ENCODE results near the gene CDH20. TPM values are rescaled to one million over a fixed set of nuclear protein-coding genes. Genes with fewer than 3 reads are reported as not detected.

The CDH20 gene
- total RNA-seq, 1 donor, result not detected

DNA sequence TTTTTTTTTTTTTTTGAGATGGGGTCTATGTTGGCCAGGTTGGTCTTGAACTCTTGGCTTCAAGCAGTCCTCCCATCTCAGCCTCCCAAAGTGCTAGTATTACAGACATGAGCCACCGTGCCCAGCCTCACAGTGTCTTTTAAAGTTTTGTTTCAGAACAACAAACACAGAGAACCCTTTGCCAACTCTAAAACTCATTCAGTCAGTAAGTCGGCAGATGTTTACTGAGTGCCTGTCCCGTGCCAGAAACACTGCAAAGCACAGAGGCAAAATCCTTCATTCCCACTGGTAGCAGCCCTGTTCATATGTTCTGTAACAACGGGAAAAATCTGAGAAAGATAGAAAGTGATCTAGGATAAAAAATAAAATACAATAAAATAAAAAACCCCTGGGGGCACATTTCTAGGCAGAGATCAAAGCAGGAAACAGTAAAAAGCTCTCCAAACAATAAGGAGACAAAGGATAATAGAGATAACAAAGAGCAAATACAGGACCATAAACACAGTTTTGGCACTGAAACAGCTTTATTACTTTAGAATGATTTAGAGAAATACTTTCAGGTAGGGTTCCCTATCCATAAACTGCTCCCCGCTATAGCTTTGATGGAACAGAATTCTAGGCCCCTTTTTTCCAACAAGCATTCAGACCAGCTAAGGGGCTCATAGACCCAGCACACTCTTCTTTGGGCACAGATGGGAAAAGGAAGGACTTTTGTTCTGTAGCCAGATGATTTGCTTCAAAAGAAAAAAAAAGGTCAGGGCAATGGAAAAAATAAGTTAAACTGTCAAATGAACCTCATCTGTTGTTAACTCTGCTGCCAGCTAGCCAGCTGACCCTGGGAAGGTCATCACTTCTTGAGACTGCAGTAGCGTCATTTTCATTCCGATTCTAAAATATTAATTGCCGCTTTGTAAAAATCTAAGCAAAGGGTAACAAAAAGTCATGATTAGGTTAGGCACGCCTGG lies 212.3 kb downstream of the CDH20 start:
- Histone ChIP-seq H3K9me3 (ENCODE audit: low read depth, low read length) (no peaks in the 10 kb centered on the region), H3K36me3 (ENCODE audit: insufficient read depth, low read length) (no peaks in the 10 kb centered on the region), H2AFZ (ENCODE audit: low read length) (no peak overlapping the region), H3K27me3 (ENCODE audit: insufficient read depth, low read length) (peaks cover 3% of the 10 kb centered on the region), H3K79me2 (ENCODE audit: insufficient read depth, low read length) (no peaks in the 10 kb centered on the region), H3K4me3 (ENCODE audit: insufficient read depth, low read length) (no peak overlapping the region), H3K4me1 (ENCODE audit: insufficient read depth, low read length) (peaks cover 4% of the 10 kb centered on the region), H4K20me1 (ENCODE audit: insufficient read depth, low read length) (no peaks in the 10 kb centered on the region), H3K4me2 (ENCODE audit: insufficient read depth, low read length) (no peak overlapping the region), H3K27ac (ENCODE audit: low read depth, low read length) (no peak overlapping the region)
- no peak for DNase-seq (ENCODE audit: insufficient read length, low spot score, missing footprints)
- TF ChIP-seq, protein P1, sequence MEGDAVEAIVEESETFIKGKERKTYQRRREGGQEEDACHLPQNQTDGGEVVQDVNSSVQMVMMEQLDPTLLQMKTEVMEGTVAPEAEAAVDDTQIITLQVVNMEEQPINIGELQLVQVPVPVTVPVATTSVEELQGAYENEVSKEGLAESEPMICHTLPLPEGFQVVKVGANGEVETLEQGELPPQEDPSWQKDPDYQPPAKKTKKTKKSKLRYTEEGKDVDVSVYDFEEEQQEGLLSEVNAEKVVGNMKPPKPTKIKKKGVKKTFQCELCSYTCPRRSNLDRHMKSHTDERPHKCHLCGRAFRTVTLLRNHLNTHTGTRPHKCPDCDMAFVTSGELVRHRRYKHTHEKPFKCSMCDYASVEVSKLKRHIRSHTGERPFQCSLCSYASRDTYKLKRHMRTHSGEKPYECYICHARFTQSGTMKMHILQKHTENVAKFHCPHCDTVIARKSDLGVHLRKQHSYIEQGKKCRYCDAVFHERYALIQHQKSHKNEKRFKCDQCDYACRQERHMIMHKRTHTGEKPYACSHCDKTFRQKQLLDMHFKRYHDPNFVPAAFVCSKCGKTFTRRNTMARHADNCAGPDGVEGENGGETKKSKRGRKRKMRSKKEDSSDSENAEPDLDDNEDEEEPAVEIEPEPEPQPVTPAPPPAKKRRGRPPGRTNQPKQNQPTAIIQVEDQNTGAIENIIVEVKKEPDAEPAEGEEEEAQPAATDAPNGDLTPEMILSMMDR (IDR thresholded peaks at IDR 0.05; ENCODE audit: extremely low read depth, low read depth, low read length), result no peak

GRCh38 chr18:61546590-61546989 lies 213.4 kb downstream of the CDH20 start:
- no peaks in the 10 kb centered on the region for H4K20me1 ChIP-seq (ENCODE audit: insufficient read depth, low read length)
- H3K4me3 ChIP-seq (ENCODE audit: insufficient read depth, low read length), result no peak overlapping the region
- TF ChIP-seq, protein P1 (IDR thresholded peaks at IDR 0.05; ENCODE audit: extremely low read depth, low read depth, low read length), result no peak
- H3K36me3 ChIP-seq (ENCODE audit: insufficient read depth, low read length), result no peaks in the 10 kb centered on the region
- peaks cover 4% of the 10 kb centered on the region for H3K4me1 ChIP-seq (ENCODE audit: insufficient read depth, low read length)
- no peak overlapping the region for H3K4me2 ChIP-seq (ENCODE audit: insufficient read depth, low read length)
- no peaks in the 10 kb centered on the region for H3K79me2 ChIP-seq (ENCODE audit: insufficient read depth, low read length)
- no peaks in the 10 kb centered on the region for H3K9me3 ChIP-seq (ENCODE audit: low read depth, low read length)
- H3K27ac ChIP-seq (ENCODE audit: low read depth, low read length), result no peak overlapping the region
- H2AFZ ChIP-seq (ENCODE audit: low read length), result no peak overlapping the region
- DNase-seq (ENCODE audit: insufficient read length, low spot score, missing footprints), result peak; percentile 71
- no peaks in the 10 kb centered on the region for H3K27me3 ChIP-seq (ENCODE audit: insufficient read depth, low read length)

- no peaks in the 10 kb centered on the region for H3K27me3 ChIP-seq (ENCODE audit: insufficient read depth, low read length)
- no peaks in the 10 kb centered on the region for H3K9me3 ChIP-seq (ENCODE audit: low read depth, low read length)
- no peak for DNase-seq (ENCODE audit: insufficient read length, low spot score, missing footprints)
- no peak overlapping the region for H3K27ac ChIP-seq (ENCODE audit: low read depth, low read length)
- H2AFZ ChIP-seq (ENCODE audit: low read length), result no peak overlapping the region
- peaks cover 4% of the 10 kb centered on the region for H3K4me1 ChIP-seq (ENCODE audit: insufficient read depth, low read length)
- TF ChIP-seq, protein P1 (IDR thresholded peaks at IDR 0.05; ENCODE audit: extremely low read depth, low read depth, low read length), result no peak
- H3K36me3 ChIP-seq (ENCODE audit: insufficient read depth, low read length), result no peaks in the 10 kb centered on the region
- no peaks in the 10 kb centered on the region for H3K79me2 ChIP-seq (ENCODE audit: insufficient read depth, low read length)
- H3K4me3 ChIP-seq (ENCODE audit: insufficient read depth, low read length), result no peak overlapping the region
- no peaks in the 10 kb centered on the region for H4K20me1 ChIP-seq (ENCODE audit: insufficient read depth, low read length)
- H3K4me2 ChIP-seq (ENCODE audit: insufficient read depth, low read length), result no peak overlapping the region
Measured at GRCh38 chr18:61549416-61549815, 216.2 kb downstream of the CDH20 start.

- TF ChIP-seq, protein P1 (IDR thresholded peaks at IDR 0.05; ENCODE audit: extremely low read depth, low read depth, low read length), result no peak
- DNase-seq (ENCODE audit: insufficient read length, low spot score, missing footprints), result no peak
- Histone ChIP-seq H3K4me1 (ENCODE audit: insufficient read depth, low read length) (peaks cover 7% of the 10 kb centered on the region), H3K9me3 (ENCODE audit: low read depth, low read length) (no peaks in the 10 kb centered on the region), H2AFZ (ENCODE audit: low read length) (no peak overlapping the region), H3K27ac (ENCODE audit: low read depth, low read length) (no peak overlapping the region), H4K20me1 (ENCODE audit: insufficient read depth, low read length) (no peaks in the 10 kb centered on the region), H3K4me2 (ENCODE audit: insufficient read depth, low read length) (no peak overlapping the region), H3K79me2 (ENCODE audit: insufficient read depth, low read length) (no peaks in the 10 kb centered on the region), H3K36me3 (ENCODE audit: insufficient read depth, low read length) (no peaks in the 10 kb centered on the region), H3K4me3 (ENCODE audit: insufficient read depth, low read length) (no peak overlapping the region), H3K27me3 (ENCODE audit: insufficient read depth, low read length) (no peaks in the 10 kb centered on the region)
Measured at GRCh38 chr18:61549889-61550288, 216.7 kb downstream of the CDH20 start.

All from osteoblast (primary cell).